B cell (primary cell): ENCODE data around the gene C1orf56. TPM values are rescaled to one million over a fixed set of nuclear protein-coding genes. Genes with fewer than 3 reads are reported as not detected.

Experiments
- ATAC-seq: fragments of 200-7000 bp; cut with Tn5 transposase; one replicate; pipeline ENCODE4 v1.10.0; 2021; ENCODE audit warnings: low read depth, mild to moderate bottlenecking, moderate number of reproducible peaks, moderate library complexity
- CTCF ChIA-PET: fragments of 350-600 bp; sonication (Branson Sonifier 250); formaldehyde crosslinking; loops from one replicate; lab custom pipeline; 2021; ENCODE audit warnings: antibody characterized with exemption, inconsistent platforms; lab: Charles Lee
- POLR2A ChIA-PET: fragments of 350-600 bp; sonication (Branson Sonifier 250); formaldehyde crosslinking; loops from one replicate; lab custom pipeline; 2021; ENCODE audit warnings: antibody characterized with exemption; lab: Charles Lee
- DNase-seq: peaks from one replicate; pipeline ENCODE4 v3.0.0; 2013
- H2AFZ ChIP-seq: 2 replicates; pipeline ENCODE4 v1.6.1; 2012; ENCODE audit warnings: mild to moderate bottlenecking, low read depth, low read length; ENCODE audit not compliant: insufficient read depth, poor library complexity, severe bottlenecking
- H3K27ac ChIP-seq, 2 donors: 1 replicate in 1 of 2; 2 replicates in 1 of 2; pipeline ENCODE4 v1.5.1; 2012 to 2013; ENCODE audit warnings: low read length in 2 of 2, mild to moderate bottlenecking in 2 of 2, moderate library complexity in 1 of 2
- H3K27me3 ChIP-seq, 4 experiments: fragments of 200-600 bp in 1 of 4; sonication (generic) in 1 of 4; replicated peaks in 1 of 4; 1 replicate in 2 of 4; 2 replicates in 2 of 4; pipeline versions ENCODE4 v1.6.1 to v1.7.0; 2013 to 2016; ENCODE audit warnings: low read length in 3 of 4, mild to moderate bottlenecking in 2 of 4, mixed read lengths in 1 of 4, moderate library complexity in 1 of 4; ENCODE audit not compliant: insufficient read depth in 4 of 4, control insufficient read depth in 3 of 4; ENCODE audit errors: control extremely low read depth in 1 of 4
- H3K36me3 ChIP-seq, 2 experiments: replicated peaks in 1 of 2; 1 replicate in 1 of 2; 2 replicates in 1 of 2; pipeline versions ENCODE4 v1.6.1 to v1.7.1; 2013; ENCODE audit warnings: low read length in 1 of 2; ENCODE audit not compliant: insufficient read depth in 2 of 2, control insufficient read depth in 1 of 2; ENCODE audit errors: control extremely low read depth in 1 of 2, extremely low read depth in 1 of 2
- H3K4me1 ChIP-seq, 2 donors: fragments of 200-600 bp in 1 of 2; sonication (generic) in 1 of 2; 1 replicate in 1 of 2; 2 replicates in 1 of 2; pipeline versions ENCODE4 v1.5.1 to v1.6.1; 2013 to 2017; ENCODE audit warnings: low read length in 2 of 2; ENCODE audit not compliant: control insufficient read depth in 2 of 2, insufficient read depth in 2 of 2
- H3K4me2 ChIP-seq: replicated peaks from 2 replicates; pipeline ENCODE3; 2012; ENCODE audit warnings: mild to moderate bottlenecking, low read depth, low read length; ENCODE audit not compliant: poor library complexity, severe bottlenecking
- H3K4me3 ChIP-seq, 5 experiments: fragments of 200-600 bp in 1 of 5; sonication (generic) in 1 of 5; 1 replicate in 3 of 5; 2 replicates in 2 of 5; pipeline versions ENCODE4 v1.5.1 to v1.7.0; 2011 to 2016; ENCODE audit warnings: low read length in 4 of 5, mild to moderate bottlenecking in 4 of 5, low read depth in 2 of 5, control low read depth in 1 of 5, moderate library complexity in 1 of 5; ENCODE audit not compliant: insufficient read depth in 1 of 5; ENCODE audit errors: control extremely low read depth in 1 of 5, extremely low read depth in 1 of 5
- H3K79me2 ChIP-seq: fragments of 200-600 bp; sonication (generic); one replicate; pipeline ENCODE4 v1.6.0; 2016; ENCODE audit warnings: low read length; ENCODE audit not compliant: control insufficient read depth, insufficient read depth
- H3K9ac ChIP-seq: fragments of 200-600 bp; sonication (generic); 2 replicates; pipeline ENCODE4 v1.6.1; 2017; ENCODE audit warnings: mild to moderate bottlenecking, low read length, moderate library complexity
- H3K9me3 ChIP-seq, 3 donors: one replicate each; pipeline versions ENCODE4 v1.6.1 to v1.7.1; 2013; ENCODE audit warnings: low read length in 2 of 3; ENCODE audit not compliant: control insufficient read depth in 2 of 3, insufficient read depth in 1 of 3; ENCODE audit errors: control extremely low read depth in 1 of 3
- H4K20me1 ChIP-seq: 2 replicates; pipeline ENCODE4 v1.6.0; 2012; ENCODE audit warnings: mild to moderate bottlenecking, low read length; ENCODE audit not compliant: insufficient read depth, control insufficient read depth, poor library complexity, severe bottlenecking
- H3K27ac Mint-ChIP-seq: one replicate; pipeline ENCODE4 v1.8.0; 2021; ENCODE audit warnings: mixed read lengths
- H3K27me3 Mint-ChIP-seq: one replicate; pipeline ENCODE4 v1.8.0; 2021; ENCODE audit warnings: mixed read lengths
- H3K4me1 Mint-ChIP-seq: one replicate; pipeline ENCODE4 v1.8.0; 2021; ENCODE audit warnings: mixed read lengths
- H3K4me3 Mint-ChIP-seq: one replicate; pipeline ENCODE4 v1.8.0; 2021; ENCODE audit warnings: mixed read lengths
- H3K9me3 Mint-ChIP-seq: one replicate; pipeline ENCODE4 v1.8.0; 2022; ENCODE audit warnings: mixed read lengths; ENCODE audit not compliant: insufficient read depth
- EZH2 ChIP-seq: IDR thresholded peaks from 2 replicates; pipeline ENCODE4 v1.6.1; 2012; ENCODE audit warnings: borderline replicate concordance, low read depth, mild to moderate bottlenecking, moderate library complexity, low read length; ENCODE audit not compliant: insufficient read depth, poor library complexity, severe bottlenecking
- WGBS: methylation state at CpG from one replicate; pipeline ENCODE4 v1.1.5; 2013; ENCODE audit warnings: missing lambda C conversion rate; ENCODE audit not compliant: insufficient coverage; 5-methylcytosine and 5-hydroxymethylcytosine counted together
- intact Hi-C: fragments of 100-400 bp; cut with micrococcal nuclease; formaldehyde crosslinking; loops from one replicate; pipeline ENCODE4 v1.10.0; 2022
- polyA plus RNA-seq: library from polyadenylated mRNA; depleted of rRNA; stranded (reverse); fragments of >200 nt; gene quantifications from 2 replicates; pipeline ENCODE4 v1.2.3, GENCODE V29; 2012
- total RNA-seq, 2 donors: library from RNA; stranded (reverse); fragments of 120-200 nt in 1 of 2; gene quantifications; 1 replicate in 1 of 2; 2 replicates in 1 of 2; pipeline versions ENCODE4 v1.2.3 to v1.2.4, GENCODE V29; 2013 to 2022
- TF ChIP-seq, protein P1 (sequence below): fragments of 200-600 bp; IDR thresholded peaks from one replicate; pipeline ENCODE4 v1.8.0; 2022; ENCODE audit warnings: antibody characterized with exemption, mild to moderate bottlenecking

Gene C1orf56
- total and polyA plus RNA-seq, 2 donors (not counting 1 experiment from before 2014, with no cell fraction given) = 2.4 to 4.5 TPM

DNA sequence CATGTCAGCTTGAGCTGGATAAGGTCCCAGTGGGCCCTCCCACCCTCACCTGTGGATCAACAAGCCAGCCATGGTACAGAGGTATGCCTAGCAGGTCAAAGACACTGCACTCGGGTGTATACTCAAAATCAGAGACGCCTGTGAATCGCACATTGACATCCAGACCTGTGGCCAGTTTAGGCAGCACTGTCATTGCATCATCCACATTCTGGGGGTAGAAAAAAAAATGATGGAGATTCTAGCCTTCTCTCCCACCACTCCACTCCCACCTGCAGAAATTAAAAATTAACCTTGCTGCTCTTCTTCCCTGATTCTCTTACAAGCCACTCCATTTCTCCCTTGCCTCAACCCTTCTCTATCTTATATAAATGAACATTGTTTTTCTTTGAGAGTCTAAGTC lies 47.1 kb upstream of the C1orf56 start:
- H3K27me3 Mint-ChIP-seq = no peaks in the 10 kb centered on the region
- no peak overlapping the region for H3K4me3 Mint-ChIP-seq
- POLR2A ChIA-PET = no interaction called here
- Histone ChIP-seq H3K36me3 (peaks cover 3 to 15% of the 10 kb centered on the region in 2 experiments), H3K4me1 (peaks cover 10 to 26% of the 10 kb centered on the region in 2 donors), H3K9me3 (no peaks in the 10 kb centered on the region), H3K27me3 (no peaks in the 10 kb centered on the region), H3K27ac (no peak overlapping the region), H3K9ac (no peak overlapping the region), H3K4me3 (no peak overlapping the region), H3K79me2 (peaks cover 8% of the 10 kb centered on the region), H3K4me2 (no peak overlapping the region), H4K20me1 (no peaks in the 10 kb centered on the region), H2AFZ (no peak overlapping the region)
- TF ChIP-seq, protein P1, sequence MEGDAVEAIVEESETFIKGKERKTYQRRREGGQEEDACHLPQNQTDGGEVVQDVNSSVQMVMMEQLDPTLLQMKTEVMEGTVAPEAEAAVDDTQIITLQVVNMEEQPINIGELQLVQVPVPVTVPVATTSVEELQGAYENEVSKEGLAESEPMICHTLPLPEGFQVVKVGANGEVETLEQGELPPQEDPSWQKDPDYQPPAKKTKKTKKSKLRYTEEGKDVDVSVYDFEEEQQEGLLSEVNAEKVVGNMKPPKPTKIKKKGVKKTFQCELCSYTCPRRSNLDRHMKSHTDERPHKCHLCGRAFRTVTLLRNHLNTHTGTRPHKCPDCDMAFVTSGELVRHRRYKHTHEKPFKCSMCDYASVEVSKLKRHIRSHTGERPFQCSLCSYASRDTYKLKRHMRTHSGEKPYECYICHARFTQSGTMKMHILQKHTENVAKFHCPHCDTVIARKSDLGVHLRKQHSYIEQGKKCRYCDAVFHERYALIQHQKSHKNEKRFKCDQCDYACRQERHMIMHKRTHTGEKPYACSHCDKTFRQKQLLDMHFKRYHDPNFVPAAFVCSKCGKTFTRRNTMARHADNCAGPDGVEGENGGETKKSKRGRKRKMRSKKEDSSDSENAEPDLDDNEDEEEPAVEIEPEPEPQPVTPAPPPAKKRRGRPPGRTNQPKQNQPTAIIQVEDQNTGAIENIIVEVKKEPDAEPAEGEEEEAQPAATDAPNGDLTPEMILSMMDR = no peak
- no peak for TF ChIP-seq EZH2
- ATAC-seq = no peak
- no peak for DNase-seq
- CTCF ChIA-PET = interaction anchor here (0.6 to 1.5 kb wide), 4 partner anchors 9 to 12 kb away, joined by 3 read pairs; no protein-coding TSS in a partner anchor
- H3K4me1 Mint-ChIP-seq = peaks cover 27% of the 10 kb centered on the region
- 100% methylated on average over 1 of the region's 3 CpGs for WGBS
- H3K9me3 Mint-ChIP-seq = no peaks in the 10 kb centered on the region
- intact Hi-C loops = no loop called here
- H3K27ac Mint-ChIP-seq = no peak overlapping the region

DNA sequence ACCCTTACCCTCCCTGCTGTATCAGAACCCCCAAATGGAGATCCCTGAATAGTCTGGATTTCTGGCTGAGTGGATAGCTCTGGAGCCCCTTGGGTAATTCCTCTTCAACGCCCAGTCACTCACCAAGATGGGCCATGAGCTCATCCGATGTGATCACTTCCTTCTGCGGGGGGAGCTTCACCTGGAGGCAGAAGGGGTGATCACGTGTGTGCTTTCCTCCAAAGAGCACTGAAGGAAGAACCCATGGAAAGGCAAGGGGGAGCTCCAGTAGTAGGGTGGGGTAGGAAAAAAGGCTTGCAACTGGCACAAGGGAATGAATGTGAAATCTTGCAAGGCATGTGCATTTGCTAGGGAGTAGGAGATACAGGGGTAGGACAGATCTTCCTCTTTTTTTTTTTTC lies 45.9 kb upstream of the C1orf56 start:
- H3K4me1 ChIP-seq = peaks cover 18 to 35% of the 10 kb centered on the region in 2 donors
- CTCF ChIA-PET = interaction anchor here (1.2 to 1.8 kb wide), 4 partner anchors 9 to 328 kb away, joined by 3 to 6 read pairs (median 5); no protein-coding TSS in a partner anchor

More for the DNA sequence above, 45.9 kb upstream of the C1orf56 start:
- POLR2A ChIA-PET = no interaction called here
- Mint-ChIP-seq H3K4me1 (peaks cover 34% of the 10 kb centered on the region), H3K4me3 (no peak overlapping the region), H3K9me3 (no peaks in the 10 kb centered on the region), H3K27me3 (no peaks in the 10 kb centered on the region), H3K27ac (no peak overlapping the region)
- peaks cover 3 to 15% of the 10 kb centered on the region in 2 experiments for H3K36me3 ChIP-seq
- no peak overlapping the region for H3K4me2 ChIP-seq
- no peak overlapping the region for H3K9ac ChIP-seq
- no peak overlapping the region for H2AFZ ChIP-seq
- 88% methylated on average over 4 of the region's 4 CpGs for WGBS
- DNase-seq = no peak
- H3K79me2 ChIP-seq = peaks cover 18% of the 10 kb centered on the region
- no peak overlapping the region for H3K27ac ChIP-seq
- no peaks in the 10 kb centered on the region for H3K9me3 ChIP-seq
- TF ChIP-seq, protein P1 = no peak
- TF ChIP-seq EZH2 = no peak
- intact Hi-C loops = no loop called here
- H3K27me3 ChIP-seq = no peaks in the 10 kb centered on the region
- no peaks in the 10 kb centered on the region for H4K20me1 ChIP-seq
- no peak for ATAC-seq
- no peak overlapping the region for H3K4me3 ChIP-seq
